ENCODE data around the gene CITED1. TPM values are rescaled to one million over a fixed set of nuclear protein-coding genes. Genes with fewer than 3 reads are reported as not detected.

CITED1 gene
- total RNA-seq, 2 donors from 2014 or later, result 0.40 to 0.93 TPM

DNA sequence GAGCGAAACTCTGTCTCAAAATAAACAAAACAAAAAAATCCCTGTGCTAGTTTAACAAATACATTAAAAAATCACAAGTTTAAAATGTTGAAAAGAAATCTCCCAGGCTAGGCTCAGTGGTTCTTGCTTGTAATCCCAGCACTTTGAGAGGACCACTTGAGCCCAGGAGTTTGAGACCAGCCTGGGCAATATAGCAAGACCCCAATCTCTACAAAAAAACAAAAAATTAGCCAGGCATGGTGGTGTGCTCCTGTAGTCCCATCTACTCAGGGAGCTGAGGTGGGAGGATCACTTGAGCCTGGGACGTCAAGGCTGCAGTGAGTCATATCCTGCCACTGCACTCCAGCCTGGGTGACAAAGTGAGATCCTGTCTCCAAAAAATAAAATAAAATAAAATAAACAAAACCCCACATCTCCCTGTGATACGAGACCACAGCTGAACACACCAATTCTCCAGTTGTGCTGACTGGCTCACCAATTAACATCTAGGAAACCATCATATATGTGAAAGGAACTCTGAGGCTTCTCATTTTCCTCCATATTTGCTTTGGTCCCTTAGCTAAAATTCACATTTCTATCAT is 36.0 kb downstream of the CITED1 start:
- Mint-ChIP-seq H3K4me1 (peaks cover 15% of the 10 kb centered on the region), H3K9me3 (no peaks in the 10 kb centered on the region), H3K36me3 (ENCODE audit: low read depth) (peaks cover 69% of the 10 kb centered on the region), H3K27me3 (ENCODE audit: insufficient read depth) (no peaks in the 10 kb centered on the region), H3K27ac (no peak overlapping the region), H3K4me3 (no peak overlapping the region)
- no peak overlapping the region for H3K4me3 ChIP-seq (ENCODE audit: low read length)
- peaks cover 56% of the 10 kb centered on the region for H3K36me3 ChIP-seq (ENCODE audit: control insufficient read depth, insufficient read depth, low read length)
- TF ChIP-seq, protein P1, sequence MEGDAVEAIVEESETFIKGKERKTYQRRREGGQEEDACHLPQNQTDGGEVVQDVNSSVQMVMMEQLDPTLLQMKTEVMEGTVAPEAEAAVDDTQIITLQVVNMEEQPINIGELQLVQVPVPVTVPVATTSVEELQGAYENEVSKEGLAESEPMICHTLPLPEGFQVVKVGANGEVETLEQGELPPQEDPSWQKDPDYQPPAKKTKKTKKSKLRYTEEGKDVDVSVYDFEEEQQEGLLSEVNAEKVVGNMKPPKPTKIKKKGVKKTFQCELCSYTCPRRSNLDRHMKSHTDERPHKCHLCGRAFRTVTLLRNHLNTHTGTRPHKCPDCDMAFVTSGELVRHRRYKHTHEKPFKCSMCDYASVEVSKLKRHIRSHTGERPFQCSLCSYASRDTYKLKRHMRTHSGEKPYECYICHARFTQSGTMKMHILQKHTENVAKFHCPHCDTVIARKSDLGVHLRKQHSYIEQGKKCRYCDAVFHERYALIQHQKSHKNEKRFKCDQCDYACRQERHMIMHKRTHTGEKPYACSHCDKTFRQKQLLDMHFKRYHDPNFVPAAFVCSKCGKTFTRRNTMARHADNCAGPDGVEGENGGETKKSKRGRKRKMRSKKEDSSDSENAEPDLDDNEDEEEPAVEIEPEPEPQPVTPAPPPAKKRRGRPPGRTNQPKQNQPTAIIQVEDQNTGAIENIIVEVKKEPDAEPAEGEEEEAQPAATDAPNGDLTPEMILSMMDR (conservative IDR thresholded peaks at IDR 0.05), result no peak
- no peaks in the 10 kb centered on the region for H3K27me3 ChIP-seq (ENCODE audit: control insufficient read depth, insufficient read depth, low read length, poor library complexity, severe bottlenecking)
- no peaks in the 10 kb centered on the region for H3K9me3 ChIP-seq (ENCODE audit: control insufficient read depth, low read length)
- 89 to 100% methylated on average over 3 of the region's 3 CpGs for WGBS, 2 experiments (ENCODE audit: insufficient coverage in 1 of 2, insufficient read length in 1 of 2)
- no peak overlapping the region for H3K27ac ChIP-seq (ENCODE audit: low read depth, low read length)
- no peak overlapping the region for H3K9ac ChIP-seq (ENCODE audit: extremely low read depth, low read length, poor library complexity, severe bottlenecking)
- no peaks in the 10 kb centered on the region for H3K4me1 ChIP-seq (ENCODE audit: control insufficient read depth, insufficient read depth, low read length)
- no peak for DNase-seq

DNA sequence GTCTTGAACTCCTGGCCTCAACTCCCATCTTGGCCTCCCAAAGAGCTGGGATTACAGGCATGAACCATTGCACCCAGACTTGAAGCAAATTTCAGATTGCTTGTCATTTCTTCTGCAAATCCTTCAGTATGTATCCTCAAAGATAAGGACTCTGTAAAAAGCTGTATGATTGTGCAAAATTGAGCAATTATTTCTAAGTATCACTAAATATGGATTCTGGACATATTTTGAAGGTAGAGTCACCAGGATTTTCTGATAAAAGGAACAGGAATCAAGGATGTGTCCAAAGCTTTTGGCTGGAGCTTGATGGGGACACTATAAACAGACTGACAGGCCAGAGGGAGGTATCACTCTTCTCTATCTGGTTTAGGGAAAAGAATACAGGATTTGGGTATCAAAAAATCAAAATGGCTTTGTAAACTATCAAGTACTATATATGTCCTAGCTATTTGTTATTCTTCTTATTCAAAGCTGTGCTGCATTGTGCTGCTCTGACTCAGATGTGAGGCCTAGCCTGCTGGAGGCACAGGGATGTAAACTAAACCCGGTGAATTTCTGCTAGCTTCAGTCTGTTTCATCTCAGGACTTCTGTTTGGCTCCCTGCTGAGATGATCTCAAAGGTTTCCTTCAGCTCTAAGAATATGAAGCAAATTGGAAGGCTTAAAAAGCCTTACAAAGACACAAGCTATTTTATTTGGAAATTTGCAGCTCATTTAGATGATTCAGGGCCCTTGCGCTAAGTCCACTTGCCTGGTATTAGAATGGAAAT is 36.9 kb downstream of the CITED1 start:
- H3K4me3 ChIP-seq (ENCODE audit: low read length), result no peak overlapping the region
- Mint-ChIP-seq H3K36me3 (ENCODE audit: low read depth) (peaks cover 59% of the 10 kb centered on the region), H3K27ac (no peak overlapping the region), H3K4me1 (peaks cover 6% of the 10 kb centered on the region), H3K27me3 (ENCODE audit: insufficient read depth) (no peaks in the 10 kb centered on the region), H3K9me3 (no peaks in the 10 kb centered on the region), H3K4me3 (no peak overlapping the region)
- H3K9me3 ChIP-seq (ENCODE audit: control insufficient read depth, low read length), result no peaks in the 10 kb centered on the region
- no peak overlapping the region for H3K27ac ChIP-seq (ENCODE audit: low read depth, low read length)
- H3K36me3 ChIP-seq (ENCODE audit: control insufficient read depth, insufficient read depth, low read length), result peaks cover 46% of the 10 kb centered on the region
- H3K9ac ChIP-seq (ENCODE audit: extremely low read depth, low read length, poor library complexity, severe bottlenecking), result no peak overlapping the region
- no peaks in the 10 kb centered on the region for H3K4me1 ChIP-seq (ENCODE audit: control insufficient read depth, insufficient read depth, low read length)
- no peak for DNase-seq
- 81 to 93% methylated on average over 2 of the region's 2 CpGs for WGBS, 2 experiments (ENCODE audit: insufficient coverage in 1 of 2, insufficient read length in 1 of 2)
- no peaks in the 10 kb centered on the region for H3K27me3 ChIP-seq (ENCODE audit: control insufficient read depth, insufficient read depth, low read length, poor library complexity, severe bottlenecking)
- TF ChIP-seq, protein P1 (conservative IDR thresholded peaks at IDR 0.05), result no peak

DNA sequence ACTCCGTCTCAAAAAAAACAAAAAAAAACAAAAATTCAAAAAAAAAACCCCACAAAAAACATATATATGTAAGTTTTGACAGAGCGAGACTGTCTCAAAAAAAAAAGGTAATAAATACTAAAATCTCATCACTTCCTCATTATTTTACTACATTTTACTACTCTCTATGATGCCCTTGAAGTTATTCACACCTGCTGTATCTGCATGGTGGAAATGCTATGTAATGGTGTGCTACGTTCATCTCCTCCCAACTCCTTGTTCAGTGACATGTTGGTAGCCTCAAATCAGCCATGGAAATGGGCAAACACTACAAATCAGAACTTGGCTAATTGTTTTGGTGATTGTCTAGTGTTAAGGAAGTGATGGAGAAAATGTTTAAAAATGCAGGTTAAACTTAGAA is 40.5 kb downstream of the CITED1 start:
- no peak for DNase-seq

More for the DNA sequence above, 40.5 kb downstream of the CITED1 start:
- H3K36me3 ChIP-seq (ENCODE audit: control insufficient read depth, insufficient read depth, low read length), result peaks cover 15% of the 10 kb centered on the region
- H3K9ac ChIP-seq (ENCODE audit: extremely low read depth, low read length, poor library complexity, severe bottlenecking), result no peak overlapping the region
- H3K4me1 ChIP-seq (ENCODE audit: control insufficient read depth, insufficient read depth, low read length), result no peaks in the 10 kb centered on the region
- no peaks in the 10 kb centered on the region for H3K9me3 ChIP-seq (ENCODE audit: control insufficient read depth, low read length)
- Mint-ChIP-seq H3K27me3 (ENCODE audit: insufficient read depth) (peaks cover 2% of the 10 kb centered on the region), H3K36me3 (ENCODE audit: low read depth) (peaks cover 26% of the 10 kb centered on the region), H3K9me3 (peaks cover 12% of the 10 kb centered on the region), H3K4me1 (peaks cover 16% of the 10 kb centered on the region), H3K4me3 (no peak overlapping the region), H3K27ac (no peak overlapping the region)
- H3K4me3 ChIP-seq (ENCODE audit: low read length), result no peak overlapping the region
- TF ChIP-seq, protein P1 (conservative IDR thresholded peaks at IDR 0.05), result no peak
- WGBS, 2 experiments (ENCODE audit: insufficient coverage in 1 of 2, insufficient read length in 1 of 2), result 89% methylated on average over 1 of the region's 3 CpGs; no CpG with 5 or more reads in 1 of the 2 experiments
- H3K27me3 ChIP-seq (ENCODE audit: control insufficient read depth, insufficient read depth, low read length, poor library complexity, severe bottlenecking), result no peaks in the 10 kb centered on the region
- H3K27ac ChIP-seq (ENCODE audit: low read depth, low read length), result no peak overlapping the region

Data from endodermal cell (in vitro differentiated cells).